Measurements from ENCODE around the gene LRWD1.
"Not testable (repeated sequence)": the region's sequence is repeated elsewhere in the genome, so short reads cannot be mapped to it uniquely, and the experiment has no call there.

Gene LRWD1

DNA sequence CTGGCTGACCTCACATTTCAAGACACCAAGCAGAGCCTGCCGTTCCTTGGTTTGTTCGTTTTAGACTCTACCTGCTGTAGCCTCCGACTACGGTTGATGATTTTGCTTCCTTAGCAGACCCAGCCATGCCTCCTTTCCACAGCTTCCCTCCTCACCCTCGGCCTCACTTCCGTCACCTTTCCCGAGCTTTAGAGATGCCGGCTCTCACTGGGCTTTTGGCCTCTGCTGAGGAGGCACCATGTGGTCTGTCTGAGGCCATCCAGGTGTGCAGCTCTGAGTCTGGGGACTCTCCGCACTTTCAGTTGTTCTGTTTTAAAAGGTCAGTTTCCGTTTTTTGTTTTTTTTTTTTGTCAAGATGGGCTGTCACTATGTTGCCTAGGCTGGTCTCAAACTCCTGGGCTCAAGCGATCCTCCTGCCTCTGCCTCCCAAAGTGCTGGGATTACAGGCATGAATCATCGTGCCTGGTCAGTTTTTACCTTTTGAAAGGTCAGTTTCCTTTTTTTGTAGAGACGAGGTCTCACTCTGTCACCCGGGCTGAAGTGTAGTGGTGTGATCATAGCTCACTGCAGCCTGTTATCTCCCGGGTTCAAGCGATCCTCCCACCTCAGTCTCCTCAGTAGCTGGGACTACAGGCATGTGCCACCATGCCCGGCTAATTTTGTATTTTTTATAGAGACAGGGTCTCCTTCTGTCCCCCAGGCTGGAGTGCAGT is 19.7 kb upstream of the LRWD1 start:
- no peak for DNase-seq

DNA sequence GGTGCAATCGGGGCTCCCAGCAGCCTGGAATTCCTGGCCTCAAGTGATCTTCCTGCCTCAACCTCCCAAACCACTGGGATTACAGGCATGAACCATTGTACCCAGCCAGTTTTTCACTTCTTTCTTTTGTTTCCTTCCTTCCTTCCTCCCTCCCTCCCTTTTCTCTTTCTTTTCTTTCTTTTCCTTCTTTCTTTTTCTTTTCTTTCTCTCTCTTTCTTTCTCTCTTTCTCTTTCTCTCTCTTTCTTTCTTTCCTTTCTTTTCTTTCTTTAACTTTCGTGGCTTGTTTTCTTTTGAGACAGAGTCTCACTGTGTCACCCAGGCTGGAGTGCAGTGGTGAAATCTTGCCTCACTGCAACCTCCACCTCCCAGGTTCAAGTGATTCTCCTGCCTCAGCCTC is 19.1 kb upstream of the LRWD1 start:
- DNase-seq = no peak

DNA sequence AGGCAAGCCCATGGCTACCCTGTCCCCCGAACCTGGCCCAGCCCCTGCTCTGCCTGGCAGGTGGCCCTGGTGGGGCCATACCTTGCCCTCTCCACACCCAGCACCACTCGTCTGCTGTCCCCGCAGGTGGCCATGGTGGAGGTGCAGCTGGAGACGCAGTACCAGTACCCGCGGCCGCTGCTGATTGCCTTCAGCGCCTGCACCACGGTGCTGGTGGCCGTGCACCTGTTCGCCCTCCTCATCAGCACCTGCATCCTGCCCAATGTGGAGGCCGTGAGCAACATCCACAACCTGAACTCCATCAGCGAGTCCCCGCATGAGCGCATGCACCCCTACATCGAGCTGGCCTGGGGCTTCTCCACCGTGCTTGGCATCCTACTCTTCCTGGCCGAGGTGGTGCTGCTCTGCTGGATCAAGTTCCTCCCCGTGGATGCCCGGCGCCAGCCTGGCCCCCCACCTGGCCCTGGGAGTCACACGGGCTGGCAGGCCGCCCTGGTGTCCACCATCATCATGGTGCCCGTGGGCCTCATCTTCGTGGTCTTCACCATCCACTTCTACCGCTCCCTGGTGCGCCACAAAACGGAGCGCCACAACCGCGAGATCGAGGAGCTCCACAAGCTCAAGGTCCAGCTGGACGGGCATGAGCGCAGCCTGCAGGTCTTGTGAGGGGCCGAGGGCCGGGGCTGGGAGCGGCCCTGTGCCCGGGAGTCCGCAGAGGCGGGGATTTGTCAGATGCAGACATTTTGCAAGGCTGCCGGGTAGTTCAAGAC is 18.2 kb upstream of the LRWD1 start:
- DNase-seq = no peak

DNA sequence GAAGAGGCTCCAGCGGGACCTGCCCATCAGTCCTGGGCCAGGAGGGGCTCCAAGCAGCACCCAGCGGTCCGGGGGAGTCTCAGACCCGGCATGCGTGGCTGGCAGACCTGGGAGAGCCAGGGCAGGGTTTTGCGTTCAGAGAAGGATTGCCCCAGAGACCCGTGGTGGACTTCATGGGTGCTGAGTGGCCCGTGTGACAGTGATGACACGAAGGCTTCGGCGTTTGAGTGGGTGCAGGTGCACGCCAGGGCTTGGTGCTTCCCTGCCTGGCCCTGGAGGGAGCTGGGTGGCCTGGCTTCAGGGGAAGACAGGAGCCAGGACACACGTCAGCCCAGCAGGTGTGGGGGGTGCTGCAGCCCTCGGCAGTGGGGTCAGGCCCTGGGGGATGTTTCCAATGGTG is 17.5 kb upstream of the LRWD1 start:
- DNase-seq = no peak

DNA sequence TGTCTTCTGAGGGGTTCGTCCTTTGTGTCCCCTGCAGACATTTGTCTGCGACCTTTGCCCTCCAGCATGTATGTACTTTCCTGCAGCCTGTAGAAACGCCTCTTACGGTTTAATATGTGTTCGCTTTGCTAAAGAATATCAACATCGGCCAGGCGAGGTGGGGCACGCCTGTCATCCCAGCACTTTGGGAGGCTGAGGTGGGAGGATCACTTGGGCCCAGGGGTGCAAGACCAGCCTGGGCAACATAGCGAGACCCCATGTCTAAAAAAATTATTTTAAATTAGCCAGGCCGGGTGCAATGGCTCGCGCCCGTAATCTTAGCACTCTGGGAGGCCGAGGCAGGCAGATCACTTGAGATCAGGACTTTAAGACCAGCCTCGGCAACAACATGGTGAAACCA is 15.6 kb upstream of the LRWD1 start:
- DNase-seq = no peak

DNA sequence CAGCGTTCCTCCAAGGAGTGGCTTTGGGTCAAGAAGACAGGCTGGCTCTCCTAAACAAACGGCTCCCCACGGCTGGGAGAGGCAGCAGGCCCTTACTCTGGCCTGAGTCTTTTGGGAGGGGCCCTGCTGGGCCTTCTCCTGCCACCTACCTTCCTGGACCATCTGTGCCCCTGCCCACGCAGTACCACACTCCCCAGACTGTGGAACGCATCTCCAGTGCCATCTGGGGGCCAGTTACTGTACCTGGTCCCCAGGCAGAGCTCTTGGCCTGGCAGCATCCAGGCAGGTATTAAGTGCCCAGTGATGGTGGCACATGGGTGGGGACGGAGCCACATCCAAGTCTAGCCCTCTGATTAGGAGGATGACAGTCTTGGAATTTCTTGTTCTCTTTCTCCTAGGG is 14.5 kb upstream of the LRWD1 start:
- DNase-seq = no peak

DNA sequence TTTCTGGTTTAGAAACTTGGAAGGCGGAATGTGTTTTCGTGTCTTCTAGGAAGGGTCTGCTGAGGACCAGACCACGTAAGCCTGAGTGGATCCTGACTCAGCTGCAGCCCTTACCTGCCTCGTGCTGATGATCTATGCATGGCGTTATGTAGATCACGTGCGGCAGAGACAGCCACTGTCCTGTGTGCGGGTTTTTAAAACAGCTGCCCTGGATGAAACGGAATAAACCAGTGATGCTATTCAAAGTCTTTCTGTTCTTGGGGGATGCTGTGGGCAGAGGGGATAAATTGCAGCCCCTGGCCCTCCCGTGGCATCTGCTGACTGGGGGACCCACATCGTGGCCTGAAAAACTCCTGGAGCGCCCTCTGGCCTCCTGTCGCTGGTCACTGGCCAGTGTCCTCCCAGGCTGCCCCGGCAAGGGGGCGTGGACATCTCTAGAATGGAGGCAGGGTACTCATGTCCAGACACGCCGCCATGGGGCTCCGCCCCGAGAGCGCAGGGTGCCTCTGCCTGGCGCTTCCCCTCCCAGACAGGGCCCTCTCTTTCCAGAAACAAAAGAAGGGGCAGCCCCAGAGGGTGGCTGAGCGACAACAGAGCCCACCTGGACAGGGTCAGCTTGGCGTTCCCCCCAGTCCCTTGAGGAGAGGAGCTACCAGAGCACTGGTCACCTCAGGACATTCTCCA is 13.3 kb upstream of the LRWD1 start:
- DNase-seq = no peak

DNA sequence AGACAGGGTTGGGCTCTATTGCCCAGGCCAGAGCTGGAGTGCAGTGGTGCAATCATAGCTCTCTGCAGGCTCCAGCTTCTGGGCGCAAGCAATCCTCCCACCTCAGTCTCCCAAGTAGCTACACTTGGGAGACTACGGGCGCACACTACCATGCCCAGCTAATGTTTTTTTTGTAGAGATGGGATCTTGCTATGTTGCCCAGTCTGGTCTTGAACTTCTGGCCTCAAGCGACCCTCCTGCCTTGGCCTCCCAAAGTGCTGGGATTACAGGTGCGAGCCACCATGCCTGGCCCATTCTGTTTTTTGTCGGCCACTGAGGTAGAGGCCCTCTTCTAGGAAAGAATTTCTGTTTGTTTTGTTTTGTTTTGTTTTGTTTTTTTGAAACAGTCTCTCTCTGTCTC is 12.3 kb upstream of the LRWD1 start:
- DNase-seq = no peak

DNA sequence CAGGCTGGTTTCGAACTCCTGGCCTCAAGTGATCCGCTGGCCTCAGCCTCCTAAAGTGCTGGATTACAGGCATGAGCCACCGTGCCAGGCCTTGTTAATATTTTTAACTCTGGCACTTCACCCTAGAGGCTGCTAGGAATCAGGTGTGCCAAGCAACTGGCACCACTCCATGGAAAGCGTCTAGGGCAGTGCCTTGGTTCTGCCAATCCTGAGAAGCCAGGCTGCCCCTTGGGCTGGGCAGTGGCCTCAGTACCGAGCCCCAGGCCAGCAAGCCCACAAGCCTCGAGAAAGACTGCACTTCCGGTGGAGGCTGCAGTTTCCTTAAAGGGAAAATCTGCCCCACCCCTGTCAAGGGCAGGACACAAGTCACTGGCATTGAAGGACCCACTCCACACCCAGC is 11.5 kb upstream of the LRWD1 start:
- DNase-seq = no peak

DNA sequence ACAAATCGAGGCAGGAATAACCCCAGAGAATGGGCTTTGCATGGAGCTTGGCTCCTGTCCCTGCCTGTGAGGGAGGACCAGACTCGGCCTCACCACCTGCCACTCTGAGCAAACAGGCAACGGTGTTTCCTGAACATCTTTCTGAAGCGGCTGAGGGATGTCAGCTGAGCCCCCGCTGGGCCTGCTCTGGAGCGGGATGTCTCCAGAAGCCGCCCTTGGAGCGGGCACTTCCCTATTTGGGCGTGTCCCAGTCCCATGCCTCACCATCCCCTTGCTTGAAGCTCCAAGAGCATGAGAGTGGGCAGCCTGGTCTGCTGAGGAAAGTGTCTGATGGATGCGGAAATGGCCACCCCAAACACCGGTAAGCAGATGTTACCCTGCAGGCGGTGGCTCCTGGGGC is 10.3 kb upstream of the LRWD1 start:
- DNase-seq = no peak

DNA sequence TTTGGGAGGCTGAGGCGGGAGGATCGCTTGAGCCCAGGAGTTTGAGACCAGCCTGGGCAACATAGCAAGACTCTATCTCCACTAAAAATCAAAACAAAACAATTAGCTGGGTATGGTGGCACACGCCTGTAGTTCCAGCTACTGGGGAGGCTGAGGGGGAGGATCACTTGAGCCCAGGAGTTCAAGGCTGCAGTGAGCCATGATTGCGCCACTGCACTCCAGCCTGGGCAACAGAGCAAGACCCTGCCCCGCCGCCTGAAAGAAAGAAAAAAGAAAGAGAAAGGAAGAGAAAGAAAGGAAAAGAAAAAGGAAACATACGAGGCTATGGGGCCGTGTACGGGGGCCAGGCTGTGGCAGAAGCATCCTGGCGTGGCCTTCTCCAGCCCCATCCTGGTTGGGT is 9.9 kb upstream of the LRWD1 start:
- not testable (repeated sequence) for DNase-seq

DNA sequence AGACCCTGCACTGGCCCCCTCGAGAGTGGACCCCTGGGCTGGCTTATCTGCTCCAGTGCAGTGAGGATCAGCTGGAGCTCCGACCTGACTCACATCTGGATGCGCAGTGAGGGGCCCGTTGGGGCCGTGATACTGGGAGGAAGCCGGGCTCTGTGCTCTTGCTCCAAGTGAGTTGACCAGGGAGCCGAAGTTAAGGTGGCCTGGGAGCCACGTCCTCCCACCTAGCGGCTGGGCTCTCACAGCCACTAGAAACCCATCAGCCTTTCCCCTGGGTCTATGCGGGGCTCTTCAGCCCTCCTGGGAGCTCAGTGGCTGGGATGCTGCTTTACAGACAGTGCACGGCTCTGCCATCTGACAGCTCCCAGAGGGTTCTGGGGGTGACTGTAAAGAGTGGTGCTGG is 9.2 kb upstream of the LRWD1 start:
- DNase-seq = no peak

DNA sequence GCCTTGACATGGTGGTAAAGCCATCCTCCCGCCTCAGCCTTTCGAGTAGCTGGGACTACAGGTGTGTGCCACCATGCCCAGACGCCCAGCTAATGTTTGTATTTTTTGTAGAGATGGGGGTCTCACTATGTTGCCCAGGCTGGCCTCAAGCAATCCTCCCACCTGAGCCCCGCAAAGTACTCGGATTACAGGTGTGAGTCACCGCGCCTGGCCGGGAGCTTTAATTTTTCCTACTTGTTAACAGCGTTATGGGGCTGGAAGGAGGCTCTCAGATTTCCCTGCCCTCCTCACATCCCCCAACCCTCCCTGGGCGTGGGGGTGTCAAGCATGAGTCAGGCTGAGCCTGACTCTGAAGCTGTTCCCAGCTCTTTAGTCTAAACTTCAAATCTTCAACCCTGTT is 8.5 kb upstream of the LRWD1 start:
- DNase-seq = no peak

DNA sequence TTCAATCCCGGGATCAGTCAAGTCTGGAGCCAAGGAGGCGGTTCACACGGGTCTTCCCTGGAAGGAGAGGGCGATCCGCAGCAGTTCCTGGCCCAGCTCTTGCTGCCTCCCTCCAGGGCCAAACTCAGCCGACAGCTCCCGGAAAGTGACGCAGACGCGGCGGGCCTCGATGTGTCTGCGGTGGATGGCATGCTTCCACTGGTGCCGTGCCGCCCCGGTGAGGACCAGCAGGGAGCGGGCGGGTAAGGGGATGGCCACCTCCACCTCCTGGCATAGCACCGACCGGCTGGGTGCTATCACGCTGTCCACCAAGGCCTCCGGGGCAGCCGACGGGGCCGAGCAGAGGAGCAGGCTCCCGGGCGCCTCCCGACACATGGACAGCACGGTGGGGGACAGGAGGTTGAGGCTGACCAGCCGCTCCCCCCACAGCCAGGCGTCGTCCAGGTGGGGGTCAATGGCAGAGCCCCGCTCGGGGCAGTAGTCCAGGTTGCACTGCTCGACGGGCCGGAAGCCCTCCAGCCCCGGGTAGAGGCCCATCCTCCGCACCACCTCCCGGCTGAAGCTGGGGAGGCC is 7.3 kb upstream of the LRWD1 start:
- no peak for DNase-seq

DNA sequence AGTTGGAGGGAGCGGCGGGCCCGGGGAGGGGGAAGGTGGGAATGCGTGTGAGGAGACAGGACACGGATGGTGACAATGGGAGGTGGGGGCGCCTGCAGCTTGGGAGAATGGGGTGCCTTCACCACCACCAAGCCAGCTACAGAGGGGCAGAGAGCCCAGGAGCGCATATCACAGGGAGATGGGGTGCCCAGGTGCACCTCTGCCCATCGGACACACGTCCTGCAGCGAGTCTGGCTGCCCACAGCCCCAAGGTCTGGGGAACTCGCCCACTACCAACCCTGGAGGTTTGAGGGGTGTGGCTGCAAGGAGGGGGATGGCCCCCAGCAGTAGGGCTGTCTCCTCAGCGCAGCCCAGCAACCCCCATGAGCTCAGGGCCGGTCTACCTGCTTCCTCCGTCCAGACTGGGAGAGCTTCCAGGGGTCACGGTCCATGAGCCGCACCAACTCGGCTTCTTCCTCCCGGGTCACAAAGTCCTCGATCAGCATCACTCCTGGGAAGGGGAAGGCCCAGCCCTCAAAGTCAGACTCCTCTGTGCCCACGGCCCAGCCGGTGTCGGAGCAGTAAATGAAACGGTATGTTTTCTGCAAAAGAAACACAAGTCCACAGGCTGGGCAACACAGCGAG is 5.5 kb upstream of the LRWD1 start:
- DNase-seq = no peak

DNA sequence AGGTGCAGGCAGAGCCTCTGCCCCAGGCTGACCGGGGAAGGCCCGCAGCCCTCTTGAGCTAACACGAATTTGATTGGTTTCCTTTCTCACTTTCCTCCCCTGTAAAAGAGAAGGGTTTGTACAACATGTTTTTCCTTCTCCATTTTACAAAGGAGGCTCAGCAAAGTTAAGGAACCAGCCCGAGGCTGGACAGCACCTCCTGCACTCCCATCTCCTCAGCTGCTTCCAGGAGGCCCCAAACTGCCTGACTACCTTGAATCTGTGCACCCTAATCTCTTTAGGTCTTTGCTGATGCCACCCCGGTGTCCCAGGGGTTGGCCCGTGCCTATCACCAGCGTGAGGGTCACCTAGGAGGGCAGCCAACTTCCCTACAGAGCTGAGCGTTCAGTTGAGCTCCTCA is 4.3 kb upstream of the LRWD1 start:
- DNase-seq = no peak

DNA sequence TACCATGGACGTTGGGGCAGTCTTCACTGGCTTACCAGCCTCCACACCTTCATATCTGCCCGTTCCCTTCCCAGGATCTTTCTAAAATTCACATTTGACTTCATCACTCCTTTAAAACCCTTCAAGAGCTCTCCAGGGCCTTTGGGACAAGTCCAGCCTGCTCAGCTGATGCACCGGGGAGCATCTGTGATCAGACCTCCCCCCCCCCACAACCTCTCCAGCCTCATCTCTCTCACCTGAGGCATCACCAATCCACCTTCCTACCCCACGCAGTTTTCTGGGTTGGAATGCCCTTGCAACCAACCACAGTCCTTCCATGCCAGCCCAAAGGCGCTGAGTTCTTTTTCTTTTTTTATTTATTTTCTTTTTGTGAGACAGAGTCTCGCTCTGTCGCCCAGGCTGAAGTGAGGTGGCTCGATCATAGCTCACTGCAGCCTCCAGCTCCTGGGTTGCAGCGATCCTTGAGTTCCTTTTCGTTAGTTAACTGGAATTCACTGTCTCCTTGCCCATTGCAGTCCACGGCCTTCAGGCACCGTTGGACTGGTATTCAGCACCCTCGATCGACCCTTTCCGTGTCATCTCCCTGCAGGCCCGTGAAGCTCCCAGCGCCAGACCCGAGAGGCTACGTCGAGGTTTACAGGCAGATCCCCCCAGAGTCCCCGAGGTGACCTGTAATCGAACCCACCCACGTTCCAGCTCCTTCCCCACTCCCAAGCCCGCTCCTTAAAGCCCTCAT is 775 bp upstream of the LRWD1 start:
- no peak for DNase-seq

DNA sequence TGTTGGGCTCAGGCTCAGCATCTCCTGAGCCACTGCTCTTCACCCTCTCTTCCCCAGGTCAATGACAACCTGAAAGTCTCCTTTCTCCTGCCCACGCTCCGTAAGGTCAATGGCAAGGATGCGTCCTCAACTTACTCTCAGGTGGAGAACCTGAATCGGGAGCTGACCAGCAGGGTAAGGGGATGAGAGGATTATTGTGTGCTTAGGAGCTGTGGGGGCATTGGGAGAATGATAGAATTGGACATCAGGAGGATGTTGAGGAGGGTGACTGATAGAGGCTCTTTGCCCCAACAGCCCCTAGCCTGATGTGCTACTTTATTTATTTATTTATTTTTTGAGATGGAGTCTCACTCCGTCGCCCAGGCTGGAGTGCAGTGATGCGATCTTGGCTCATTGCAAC is 1.3 kb downstream of the LRWD1 start:
- no peak for DNase-seq

DNA sequence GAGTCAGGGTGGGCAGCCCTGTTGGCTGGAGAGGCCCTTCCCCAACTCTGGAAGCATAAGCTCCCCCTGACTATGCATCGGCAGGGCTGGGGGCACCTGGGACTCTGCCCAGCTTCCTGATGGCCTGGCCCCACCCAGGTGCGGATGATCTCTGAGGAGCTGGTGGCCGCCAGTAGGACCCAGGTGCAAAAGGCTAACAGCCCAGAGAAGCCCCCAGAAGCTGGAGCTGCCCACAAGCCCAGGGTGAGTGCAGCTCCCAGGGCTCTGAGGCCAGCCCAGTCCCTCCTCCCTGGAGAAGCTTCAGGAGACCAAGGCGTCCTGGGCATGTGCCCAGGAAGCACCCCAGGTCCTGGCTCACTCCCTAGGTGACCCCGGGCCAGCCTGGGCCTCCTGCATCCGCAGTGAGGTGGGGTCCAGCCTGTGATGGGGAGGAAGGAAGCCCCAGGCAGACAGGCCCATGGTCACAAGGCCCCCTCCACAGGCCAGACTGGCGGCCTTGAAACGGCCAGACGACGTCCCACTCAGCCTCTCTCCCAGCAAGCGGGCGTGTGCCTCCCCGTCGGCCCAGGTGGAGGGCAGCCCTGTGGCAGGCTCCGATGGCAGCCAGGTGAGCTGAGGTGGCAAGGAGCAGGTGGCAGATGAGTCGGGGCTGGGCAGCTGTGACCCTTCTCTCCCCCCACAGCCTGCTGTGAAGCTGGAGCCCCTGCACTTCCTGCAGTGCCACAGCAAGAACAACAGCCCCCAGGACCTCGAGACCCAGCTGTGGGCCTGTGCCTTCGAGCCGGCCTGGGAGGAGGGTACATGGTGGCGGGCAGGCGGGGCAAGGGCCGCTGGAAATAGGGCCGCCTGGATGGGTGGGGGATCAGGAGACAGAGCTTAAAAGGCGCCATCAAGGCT is 3.0 kb downstream of the LRWD1 start:
- DNase-seq = no peak

DNA sequence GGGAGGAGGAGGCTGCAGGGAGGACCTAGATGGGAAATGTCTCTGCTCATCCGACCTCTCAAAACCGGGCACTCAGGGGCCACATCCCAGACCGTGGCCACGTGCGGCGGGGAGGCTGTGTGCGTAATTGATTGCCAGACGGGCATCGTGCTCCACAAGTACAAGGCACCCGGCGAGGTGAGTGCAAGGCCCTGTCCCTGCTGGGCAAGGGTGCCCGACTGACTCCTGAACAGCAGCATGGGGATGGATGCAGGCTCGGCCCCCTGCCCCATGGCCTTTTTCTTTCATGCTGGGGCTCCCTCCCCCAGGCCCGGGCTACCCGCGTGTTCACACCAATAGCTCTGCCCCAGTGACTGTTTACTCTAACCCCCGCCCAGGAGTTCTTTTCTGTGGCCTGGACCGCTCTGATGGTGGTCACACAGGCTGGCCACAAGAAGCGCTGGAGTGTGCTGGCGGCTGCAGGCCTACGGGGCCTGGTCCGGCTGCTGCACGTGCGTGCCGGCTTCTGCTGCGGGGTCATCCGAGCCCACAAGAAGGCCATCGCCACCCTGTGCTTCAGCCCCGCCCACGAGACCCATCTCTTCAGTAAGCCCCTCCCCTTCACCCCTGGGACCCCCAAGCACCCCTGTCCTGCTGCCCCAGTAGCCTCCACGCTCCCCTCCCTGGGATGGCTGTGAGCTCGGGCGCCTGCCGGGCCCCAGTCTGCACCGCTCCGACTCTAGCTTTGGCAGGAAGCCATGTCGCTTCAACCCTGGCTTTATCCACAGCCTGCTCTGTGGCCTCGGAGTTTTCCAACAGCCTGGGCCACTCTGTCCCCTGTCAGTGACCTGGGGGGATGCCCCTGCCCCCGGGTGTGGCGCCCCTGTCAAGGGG is 3.9 kb downstream of the LRWD1 start:
- no peak for DNase-seq

Data from activated T-cell treated with anti-CD3 and anti-CD28 coated beads for 4 hours (primary cell).